Peyer's patch (tissue), 4 donors: ENCODE results near the gene IFT22.
"Not testable (repeated sequence)": the region's sequence is repeated elsewhere in the genome, so short reads cannot be mapped to it uniquely, and the experiment has no call there.

Experiments used
- POLR2A ChIP-seq, 2 donors: fragments of 450-650 bp; IDR thresholded peaks; one replicate each; pipeline ENCODE4 v1.5.1; 2017; ENCODE audit warnings: antibody characterized with exemption in 2 of 2, mild to moderate bottlenecking in 2 of 2, moderate library complexity in 2 of 2
- TF ChIP-seq, protein P1 (sequence below), 6 experiments: fragments of 450-650 bp in 4 of 6; fragments of 200-600 bp in 2 of 6; sonication (generic) in 1 of 6; IDR thresholded peaks; one replicate each; pipeline ENCODE4 v1.5.1; 2017 to 2019; ENCODE audit warnings: antibody characterized with exemption in 6 of 6, mild to moderate bottlenecking in 3 of 6, moderate library complexity in 1 of 6

DNA sequence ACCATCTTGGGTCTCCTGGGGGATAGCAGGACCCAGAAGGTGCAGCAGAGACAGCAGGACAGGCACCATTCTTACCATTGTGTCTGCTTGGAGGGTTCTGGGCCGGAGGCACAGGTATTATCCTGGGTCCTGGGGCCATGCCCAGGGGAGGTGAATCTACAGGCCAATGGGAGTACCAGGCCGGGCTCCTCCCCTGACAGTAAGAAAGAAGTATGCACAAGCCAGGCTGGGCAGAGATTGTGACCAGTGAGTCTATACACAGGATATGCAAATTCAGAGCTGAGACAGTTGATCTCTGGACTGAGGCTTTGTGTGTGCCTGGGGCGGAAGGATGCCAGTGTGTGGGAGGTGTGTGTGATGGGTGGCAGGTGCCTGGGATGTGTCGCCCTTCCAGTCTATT lies 31.9 kb downstream of the IFT22 start:
- TF ChIP-seq, protein P1, sequence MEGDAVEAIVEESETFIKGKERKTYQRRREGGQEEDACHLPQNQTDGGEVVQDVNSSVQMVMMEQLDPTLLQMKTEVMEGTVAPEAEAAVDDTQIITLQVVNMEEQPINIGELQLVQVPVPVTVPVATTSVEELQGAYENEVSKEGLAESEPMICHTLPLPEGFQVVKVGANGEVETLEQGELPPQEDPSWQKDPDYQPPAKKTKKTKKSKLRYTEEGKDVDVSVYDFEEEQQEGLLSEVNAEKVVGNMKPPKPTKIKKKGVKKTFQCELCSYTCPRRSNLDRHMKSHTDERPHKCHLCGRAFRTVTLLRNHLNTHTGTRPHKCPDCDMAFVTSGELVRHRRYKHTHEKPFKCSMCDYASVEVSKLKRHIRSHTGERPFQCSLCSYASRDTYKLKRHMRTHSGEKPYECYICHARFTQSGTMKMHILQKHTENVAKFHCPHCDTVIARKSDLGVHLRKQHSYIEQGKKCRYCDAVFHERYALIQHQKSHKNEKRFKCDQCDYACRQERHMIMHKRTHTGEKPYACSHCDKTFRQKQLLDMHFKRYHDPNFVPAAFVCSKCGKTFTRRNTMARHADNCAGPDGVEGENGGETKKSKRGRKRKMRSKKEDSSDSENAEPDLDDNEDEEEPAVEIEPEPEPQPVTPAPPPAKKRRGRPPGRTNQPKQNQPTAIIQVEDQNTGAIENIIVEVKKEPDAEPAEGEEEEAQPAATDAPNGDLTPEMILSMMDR (IDR thresholded peaks at IDR 0.05) = not testable (repeated sequence)
- not testable (repeated sequence) for TF ChIP-seq POLR2A (IDR thresholded peaks at IDR 0.05)
